Measurements from ENCODE around the gene ZSCAN23.
"Not testable (repeated sequence)": the region's sequence is repeated elsewhere in the genome, so short reads cannot be mapped to it uniquely, and the experiment has no call there.

- TF ChIP-seq POLR2A (IDR thresholded peaks at IDR 0.05); CTCF (IDR thresholded peaks at IDR 0.05 in 4 of 5, conservative IDR thresholded peaks at IDR 0.05 in 1 of 5): not testable (repeated sequence)
Measured at GRCh38 chr6:28447512-28447906, 4.2 kb upstream of the ZSCAN23 start.

Measured in gastrocnemius medialis (tissue), 4 donors.